GM12878 (cell line): Measurements from ENCODE around the gene KRT222. TPM values are rescaled to one million over a fixed set of nuclear protein-coding genes. Genes with fewer than 3 reads are reported as not detected.

Experiments used
- ATAC-seq: fragments of 200-7000 bp; cut with Tn5 transposase; 3 replicates; pipeline ENCODE4 v1.9.1; 2020; ENCODE audit warnings: mild to moderate bottlenecking, moderate library complexity
- BruUV-seq: library from RNA; stranded (reverse); fragments of 400-500 nt; replicated peaks from 2 replicates; lab custom pipeline; 2021; lab: Mats Ljungman, UMichigan
- CTCF ChIA-PET: fragments of 300-600 bp; sonication (Branson Sonifier 250); formaldehyde crosslinking; extraction: SDS; loops from one replicate; lab custom pipeline; 2021; ENCODE audit warnings: inconsistent platforms; lab: Yijun Ruan, JAX
- POLR2A ChIA-PET: fragments of 350-600 bp; formaldehyde crosslinking; extraction: SDS; loops from one replicate; lab custom pipeline; 2021; ENCODE audit warnings: inconsistent platforms; lab: Charles Lee
- RAD21 ChIA-PET: fragments of 300-600 bp; sonication (Branson Sonifier 250); formaldehyde crosslinking; loops from one replicate; lab custom pipeline; 2023; ENCODE audit warnings: antibody characterized with exemption; ENCODE audit not compliant: unreplicated experiment; lab: Charles Lee
- SMC1A ChIA-PET: fragments of 300-600 bp; sonication (Branson Sonifier 250); formaldehyde crosslinking; loops from one replicate; lab custom pipeline; 2023; ENCODE audit not compliant: unreplicated experiment, uncharacterized antibody; lab: Charles Lee
- DNase-seq: peaks from one replicate; pipeline ENCODE4 v3.0.0-alpha.2; 2011; ENCODE audit warnings: low read depth, low spot score
- FAIRE-seq: peaks from 3 replicates; lab custom pipeline; 2011; peaks lifted over from hg19 to GRCh38; lab: Jason Lieb, UNC
- H2AFZ ChIP-seq: 2 replicates; pipeline ENCODE4 v1.6.0; 2011; ENCODE audit warnings: low read depth, low read length, control low read depth; ENCODE audit not compliant: control insufficient read depth
- H3K27ac ChIP-seq: 2 replicates; pipeline ENCODE4 v1.5.1; 2011; ENCODE audit warnings: control low read depth; ENCODE audit not compliant: control insufficient read depth, insufficient read depth
- H3K27me3 ChIP-seq, 2 experiments: replicated peaks in 1 of 2; 2 replicates each; pipeline versions ENCODE4 v1.6.0 to v1.6.1; 2011; ENCODE audit warnings: low read length in 1 of 2; ENCODE audit not compliant: control insufficient read depth in 2 of 2, insufficient read depth in 2 of 2
- H3K36me3 ChIP-seq, 2 experiments: 2 replicates each; pipeline ENCODE4 v1.5.1; 2011; ENCODE audit warnings: low read length in 1 of 2; ENCODE audit not compliant: control insufficient read depth in 2 of 2, insufficient read depth in 2 of 2
- H3K4me1 ChIP-seq: 2 replicates; pipeline ENCODE4 v1.6.1; 2011; ENCODE audit warnings: mild to moderate bottlenecking, low read length, moderate library complexity, mixed read lengths; ENCODE audit not compliant: control insufficient read depth, insufficient read depth
- H3K4me2 ChIP-seq: 2 replicates; pipeline ENCODE4 v1.6.0; 2011; ENCODE audit warnings: control low read depth; ENCODE audit not compliant: control insufficient read depth, insufficient read depth
- H3K4me3 ChIP-seq: fragments of 200-600 bp; sonication (generic); 2 replicates; pipeline ENCODE4 v1.5.1; 2016
- H3K79me2 ChIP-seq: 2 replicates; pipeline ENCODE4 v1.6.0; 2011; ENCODE audit warnings: low read length; ENCODE audit not compliant: control insufficient read depth, insufficient read depth
- H3K9ac ChIP-seq: 2 replicates; pipeline ENCODE4 v1.8.0; 2011; ENCODE audit warnings: low read length, control low read depth, mixed read lengths; ENCODE audit not compliant: control insufficient read depth, insufficient read depth
- H3K9me3 ChIP-seq: replicated peaks from 3 replicates; pipeline ENCODE4 v1.5.1; 2011; ENCODE audit warnings: mild to moderate bottlenecking, low read length; ENCODE audit not compliant: control insufficient read depth, insufficient read depth
- H4K20me1 ChIP-seq: 2 replicates; pipeline ENCODE4 v1.6.0; 2011; ENCODE audit not compliant: control insufficient read depth, insufficient read depth
- CHD4 ChIP-seq: fragments of 200-600 bp; sonication (generic); IDR thresholded peaks from 2 replicates; pipeline ENCODE4 v1.6.1; 2016; ENCODE audit warnings: mild to moderate bottlenecking
- HDAC6 ChIP-seq: fragments of 200-600 bp; sonication (generic); IDR thresholded peaks from one replicate; pipeline ENCODE4 v1.8.0; 2017; ENCODE audit warnings: antibody characterized with exemption; ENCODE audit not compliant: unreplicated experiment
- IRF3 ChIP-seq: fragments of 450-650 bp; IDR thresholded peaks from 2 replicates; pipeline ENCODE4 v1.6.1; 2014; ENCODE audit warnings: mild to moderate bottlenecking
- MYC ChIP-seq: IDR thresholded peaks from 2 replicates; pipeline ENCODE4 v1.6.1; 2011; ENCODE audit warnings: mild to moderate bottlenecking, low read length, moderate library complexity, inconsistent platforms; ENCODE audit not compliant: insufficient read depth, insufficient replicate concordance, insufficient read length, severe bottlenecking
- NFIC ChIP-seq: IDR thresholded peaks from 2 replicates; pipeline ENCODE4 v1.6.1; 2012; ENCODE audit warnings: low read depth, mild to moderate bottlenecking, inconsistent platforms, low read length, moderate library complexity
- ZSCAN29 ChIP-seq: fragments of 450-650 bp; IDR thresholded peaks from 2 replicates; pipeline ENCODE4 v1.6.1; 2017; ENCODE audit warnings: mild to moderate bottlenecking, moderate library complexity
- WGBS: methylation state at CpG from one replicate; pipeline ENCODE4 v1.1.6; 2016; ENCODE audit warnings: low lambda C conversion rate; ENCODE audit not compliant: insufficient replicate concordance, insufficient coverage; ENCODE audit errors: missing lambda C conversion rate; 5-methylcytosine and 5-hydroxymethylcytosine counted together
- in situ Hi-C: fragments of 300-500 bp; cut with MboI; formaldehyde crosslinking; loops from 9 replicates; pipeline ENCODE4 v1.14.3; 2018; ENCODE audit warnings: mixed read lengths
- intact Hi-C: fragments of 100-400 bp; cut with micrococcal nuclease; formaldehyde crosslinking; loops from one replicate; pipeline ENCODE4 v1.14.2; 2022; ENCODE audit not compliant: unreplicated experiment
- polyA plus RNA-seq, 11 experiments: library from polyadenylated mRNA; depleted of rRNA in 4 of 11; unstranded in 6 of 11; stranded (reverse) in 5 of 11; fragments of >200 nt; fragmentation: Nextera tagmentation in 4 of 11; fragmentation: Illumina TruSeq in 1 of 11; extraction: Ambion mirVana in 4 of 11; extraction: Trizol in 1 of 11; gene quantifications; 1 replicate in 1 of 11; 2 replicates in 10 of 11; pipeline versions ENCODE4 v1.2.1 to v1.2.3, GENCODE V29; 2011 to 2016; ENCODE audit warnings: inconsistent platforms in 2 of 11, missing spikeins in 2 of 11, low read depth in 1 of 11
- total RNA-seq, 4 experiments: library from RNA; depleted of rRNA in 3 of 4; stranded (reverse); fragments of >200 nt in 3 of 4; fragmentation: Illumina TruSeq in 1 of 4; extraction: Trizol in 1 of 4; gene quantifications; 2 replicates each; pipeline versions ENCODE4 v1.2.1 to v1.2.3, GENCODE V29; 2013 to 2021
- TF ChIP-seq, protein P1 (sequence below): IDR thresholded peaks from 2 replicates; pipeline ENCODE4 v1.6.1; 2011; ENCODE audit warnings: borderline replicate concordance, low read depth, mild to moderate bottlenecking, moderate library complexity, low read length; ENCODE audit not compliant: insufficient read depth, poor library complexity, severe bottlenecking

The KRT222 gene
- total and polyA plus RNA-seq, 10 of the 15 experiments (the other 5 are each of a cell fraction or from before 2014, with no cell fraction given) = 0.21 to 6.4 (median 0.54) TPM; not detected in 1

DNA sequence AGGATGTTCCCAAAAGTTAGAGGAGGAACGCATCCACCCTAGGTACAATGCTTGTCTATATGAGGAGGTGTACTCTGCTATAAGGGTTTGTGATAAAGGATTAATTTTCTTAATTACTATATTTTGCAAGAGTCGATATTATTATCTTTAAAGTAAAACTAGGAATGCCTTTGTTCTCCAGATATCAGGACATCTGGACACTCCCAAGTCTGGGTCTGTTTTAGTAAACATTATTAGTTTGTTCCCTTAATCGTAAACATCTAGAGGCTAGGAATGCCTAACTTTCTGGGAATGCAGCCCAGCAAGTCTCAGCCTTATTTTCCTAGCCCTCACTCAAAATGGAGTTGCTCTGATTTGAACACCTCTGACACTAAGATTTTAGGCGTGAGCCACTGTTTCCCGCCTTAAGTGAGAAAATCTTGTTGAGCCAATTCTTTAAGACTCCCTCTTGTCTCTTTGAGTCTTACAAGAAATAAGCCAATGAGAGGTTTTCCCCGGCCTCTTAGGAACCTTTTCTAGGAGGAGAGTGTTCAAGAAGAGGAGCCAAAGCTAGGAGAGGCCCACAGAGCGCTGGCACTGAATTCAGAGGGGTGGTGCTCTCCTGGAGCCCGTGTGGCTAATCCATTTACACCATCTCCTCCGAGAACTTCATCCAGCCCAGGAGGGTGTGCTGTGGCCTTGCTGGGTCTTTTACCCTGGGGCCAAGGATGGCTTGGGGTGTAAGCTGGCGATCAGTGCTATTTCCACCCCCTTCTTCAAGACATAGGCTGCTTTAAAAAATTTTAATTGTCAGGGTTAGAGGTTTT, 58.2 kb downstream of the KRT222 start (continued):
- TF ChIP-seq NFIC (no peak), IRF3 (no peak), CHD4 (no peak)

DNA sequence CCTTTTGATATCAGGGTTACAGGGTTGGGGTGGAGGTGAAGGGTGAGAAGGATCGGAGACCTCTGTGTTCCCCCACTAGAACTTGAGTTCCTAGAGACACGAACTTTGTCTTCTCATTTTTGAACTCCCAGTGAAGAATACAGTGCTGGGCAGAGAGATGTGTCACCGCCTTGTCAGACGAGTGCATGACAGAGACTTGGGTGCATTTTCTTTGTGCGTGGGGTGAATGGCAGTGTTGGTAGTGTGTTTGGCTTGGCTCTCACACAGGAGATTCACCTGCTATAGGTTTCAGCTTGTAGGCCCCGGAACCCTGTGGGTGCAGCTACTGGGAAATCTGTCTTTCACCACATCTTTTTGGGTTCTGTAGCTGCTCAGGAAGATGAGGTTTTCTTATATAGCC, 59.7 kb downstream of the KRT222 start:
- Histone ChIP-seq H2AFZ (no peak overlapping the region), H3K27me3 (no peaks in the 10 kb centered on the region), H3K27ac (no peak overlapping the region), H3K4me1 (peaks cover 32% of the 10 kb centered on the region), H3K9ac (no peak overlapping the region), H3K79me2 (no peaks in the 10 kb centered on the region), H3K4me3 (no peak overlapping the region), H3K9me3 (peaks cover 3% of the 10 kb centered on the region; the same call in 2 of the 3 replicates), H3K36me3 (no peaks in the 10 kb centered on the region), H4K20me1 (no peaks in the 10 kb centered on the region), H3K4me2 (no peak overlapping the region)
- no peak for DNase-seq
- no peak for ATAC-seq
- no peak for FAIRE-seq
- CTCF ChIA-PET = interaction anchor here (1.1 to 5.4 kb wide), 5 partner anchors 10 to 50 kb away, joined by 3 to 108 read pairs (median 13); no protein-coding TSS in a partner anchor
- intact Hi-C loops (no loop called here), in situ Hi-C loops (no loop called here)
- 77% methylated on average over 6 of the region's 6 CpGs for WGBS
- POLR2A ChIA-PET = interaction anchor here (1.1 to 4.8 kb wide), 6 partner anchors 9 to 1074 kb away, joined by 3 to 117 read pairs (median 6); no protein-coding TSS in a partner anchor
- BruUV-seq = no TSS peak
- TF ChIP-seq ZSCAN29 (no peak), MYC (no peak), HDAC6 (no peak)
- TF ChIP-seq, protein P1, sequence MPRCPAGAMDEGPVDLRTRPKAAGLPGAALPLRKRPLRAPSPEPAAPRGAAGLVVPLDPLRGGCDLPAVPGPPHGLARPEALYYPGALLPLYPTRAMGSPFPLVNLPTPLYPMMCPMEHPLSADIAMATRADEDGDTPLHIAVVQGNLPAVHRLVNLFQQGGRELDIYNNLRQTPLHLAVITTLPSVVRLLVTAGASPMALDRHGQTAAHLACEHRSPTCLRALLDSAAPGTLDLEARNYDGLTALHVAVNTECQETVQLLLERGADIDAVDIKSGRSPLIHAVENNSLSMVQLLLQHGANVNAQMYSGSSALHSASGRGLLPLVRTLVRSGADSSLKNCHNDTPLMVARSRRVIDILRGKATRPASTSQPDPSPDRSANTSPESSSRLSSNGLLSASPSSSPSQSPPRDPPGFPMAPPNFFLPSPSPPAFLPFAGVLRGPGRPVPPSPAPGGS = no peak
- SMC1A ChIA-PET = interaction anchor here (1.5 to 6.0 kb wide), 4 partner anchors 8 to 42 kb away, joined by 4 to 139 read pairs (median 7); partner anchors contain the start of gene SMARCE1
- RAD21 ChIA-PET = interaction anchor here (1.1 to 5.0 kb wide), 5 partner anchors 8 to 72 kb away, joined by 3 to 229 read pairs (median 37); partner anchors contain the start of gene CCR7

Other genes with a start within 250 kb of the KRT222 start
Only the 7 nearest of the 13 such genes appear.
- gene CCR7, start 99.7 kb downstream of the KRT222 start, total RNA-seq (2014; rRNA removed) = 235 and 242 TPM in 2 replicates
- 131 and 136 TPM in 2 replicates for gene CCR7, start 99.7 kb downstream of the KRT222 start, total RNA-seq (2014; rRNA removed; fragmentation: Illumina TruSeq; extraction: Trizol)
- 192 and 209 TPM in 2 replicates for gene CCR7, start 99.7 kb downstream of the KRT222 start, total RNA-seq (2021)
- 696 and 1,171 TPM in 2 replicates for gene CCR7, start 99.7 kb downstream of the KRT222 start, polyA plus RNA-seq (2011; rRNA removed)
- gene CCR7, start 99.7 kb downstream of the KRT222 start, polyA plus RNA-seq (2014; fragmentation: Illumina TruSeq; extraction: Trizol) = 171 and 245 TPM in 2 replicates
- gene CCR7, start 99.7 kb downstream of the KRT222 start, polyA plus RNA-seq (2014; fragmentation: Nextera tagmentation; extraction: Ambion mirVana) = 100 to 1,000 TPM; 235 to 294 TPM
- gene CCR7, start 99.7 kb downstream of the KRT222 start, polyA plus RNA-seq (2014; rRNA removed) = 258 and 274 TPM in 2 replicates
- 100 to 1,000 TPM; 571 to 606 TPM for gene CCR7, start 99.7 kb downstream of the KRT222 start, polyA plus RNA-seq (2016; fragmentation: Nextera tagmentation; extraction: Ambion mirVana)
- 91.5 and 109 TPM in 2 replicates for gene SMARCE1, start 17.4 kb downstream of the KRT222 start, total RNA-seq (2014; rRNA removed)
- 137 and 141 TPM in 2 replicates for gene SMARCE1, start 17.4 kb downstream of the KRT222 start, total RNA-seq (2014; rRNA removed; fragmentation: Illumina TruSeq; extraction: Trizol)
- gene SMARCE1, start 17.4 kb downstream of the KRT222 start, total RNA-seq (2021) = 114 and 123 TPM in 2 replicates
- 87.9 and 109 TPM in 2 replicates for gene SMARCE1, start 17.4 kb downstream of the KRT222 start, polyA plus RNA-seq (2011; rRNA removed)
- gene SMARCE1, start 17.4 kb downstream of the KRT222 start, polyA plus RNA-seq (2014; fragmentation: Illumina TruSeq; extraction: Trizol) = 171 and 201 TPM in 2 replicates
- 100 to 1,000 TPM; 124 to 145 TPM for gene SMARCE1, start 17.4 kb downstream of the KRT222 start, polyA plus RNA-seq (2014; fragmentation: Nextera tagmentation; extraction: Ambion mirVana)
- gene SMARCE1, start 17.4 kb downstream of the KRT222 start, polyA plus RNA-seq (2014; rRNA removed) = 92.9 and 95.7 TPM in 2 replicates
- 100 to 1,000 TPM; 184 to 191 TPM for gene SMARCE1, start 17.4 kb downstream of the KRT222 start, polyA plus RNA-seq (2016; fragmentation: Nextera tagmentation; extraction: Ambion mirVana)
- gene KRT24, start 38.6 kb upstream of the KRT222 start, total RNA-seq (2014; rRNA removed) = not detected in 2 replicates
- gene KRT24, start 38.6 kb upstream of the KRT222 start, total RNA-seq (2014; rRNA removed; fragmentation: Illumina TruSeq; extraction: Trizol) = not detected in 2 replicates
- gene KRT24, start 38.6 kb upstream of the KRT222 start, total RNA-seq (2021) = not detected in 2 replicates
- not detected in 2 replicates for gene KRT24, start 38.6 kb upstream of the KRT222 start, polyA plus RNA-seq (2011; rRNA removed)
- not detected in 2 replicates for gene KRT24, start 38.6 kb upstream of the KRT222 start, polyA plus RNA-seq (2014; fragmentation: Illumina TruSeq; extraction: Trizol)
- gene KRT24, start 38.6 kb upstream of the KRT222 start, polyA plus RNA-seq (2014; fragmentation: Nextera tagmentation; extraction: Ambion mirVana) = not detected
- gene KRT24, start 38.6 kb upstream of the KRT222 start, polyA plus RNA-seq (2014; rRNA removed) = not detected in 2 replicates
- gene KRT24, start 38.6 kb upstream of the KRT222 start, polyA plus RNA-seq (2016; fragmentation: Nextera tagmentation; extraction: Ambion mirVana) = not detected
- gene KRT25, start 90.2 kb upstream of the KRT222 start, total RNA-seq (2014; rRNA removed) = not detected in 2 replicates
- gene KRT25, start 90.2 kb upstream of the KRT222 start, total RNA-seq (2014; rRNA removed; fragmentation: Illumina TruSeq; extraction: Trizol) = not detected in 2 replicates
- not detected in 2 replicates for gene KRT25, start 90.2 kb upstream of the KRT222 start, total RNA-seq (2021)
- gene KRT25, start 90.2 kb upstream of the KRT222 start, polyA plus RNA-seq (2011; rRNA removed) = not detected in 2 replicates
- gene KRT25, start 90.2 kb upstream of the KRT222 start, polyA plus RNA-seq (2014; fragmentation: Illumina TruSeq; extraction: Trizol) = not detected in 2 replicates
- gene KRT25, start 90.2 kb upstream of the KRT222 start, polyA plus RNA-seq (2014; fragmentation: Nextera tagmentation; extraction: Ambion mirVana) = not detected
- not detected in 2 replicates for gene KRT25, start 90.2 kb upstream of the KRT222 start, polyA plus RNA-seq (2014; rRNA removed)
- not detected for gene KRT25, start 90.2 kb upstream of the KRT222 start, polyA plus RNA-seq (2016; fragmentation: Nextera tagmentation; extraction: Ambion mirVana)
- not detected in 2 replicates for gene KRT26, start 107.0 kb upstream of the KRT222 start, total RNA-seq (2014; rRNA removed)
- gene KRT26, start 107.0 kb upstream of the KRT222 start, total RNA-seq (2014; rRNA removed; fragmentation: Illumina TruSeq; extraction: Trizol) = not detected in 2 replicates
- gene KRT26, start 107.0 kb upstream of the KRT222 start, total RNA-seq (2021) = not detected in 2 replicates
- gene KRT26, start 107.0 kb upstream of the KRT222 start, polyA plus RNA-seq (2011; rRNA removed) = not detected in 2 replicates
- gene KRT26, start 107.0 kb upstream of the KRT222 start, polyA plus RNA-seq (2014; fragmentation: Illumina TruSeq; extraction: Trizol) = not detected in 2 replicates
- not detected for gene KRT26, start 107.0 kb upstream of the KRT222 start, polyA plus RNA-seq (2014; fragmentation: Nextera tagmentation; extraction: Ambion mirVana)
- not detected in 2 replicates for gene KRT26, start 107.0 kb upstream of the KRT222 start, polyA plus RNA-seq (2014; rRNA removed)
- gene KRT26, start 107.0 kb upstream of the KRT222 start, polyA plus RNA-seq (2016; fragmentation: Nextera tagmentation; extraction: Ambion mirVana) = not detected
- not detected in 2 replicates for gene KRT27, start 117.4 kb upstream of the KRT222 start, total RNA-seq (2014; rRNA removed)
- not detected in 2 replicates for gene KRT27, start 117.4 kb upstream of the KRT222 start, total RNA-seq (2014; rRNA removed; fragmentation: Illumina TruSeq; extraction: Trizol)
- gene KRT27, start 117.4 kb upstream of the KRT222 start, total RNA-seq (2021) = not detected in 2 replicates
- gene KRT27, start 117.4 kb upstream of the KRT222 start, polyA plus RNA-seq (2011; rRNA removed) = 0.20 TPM in 1 of 2 replicates, not detected in the other
- gene KRT27, start 117.4 kb upstream of the KRT222 start, polyA plus RNA-seq (2014; fragmentation: Illumina TruSeq; extraction: Trizol) = not detected in 2 replicates
- gene KRT27, start 117.4 kb upstream of the KRT222 start, polyA plus RNA-seq (2014; fragmentation: Nextera tagmentation; extraction: Ambion mirVana) = not detected
- not detected in 2 replicates for gene KRT27, start 117.4 kb upstream of the KRT222 start, polyA plus RNA-seq (2014; rRNA removed)
- not detected for gene KRT27, start 117.4 kb upstream of the KRT222 start, polyA plus RNA-seq (2016; fragmentation: Nextera tagmentation; extraction: Ambion mirVana)
- gene KRT28, start 134.8 kb upstream of the KRT222 start, total RNA-seq (2014; rRNA removed) = not detected in 2 replicates
- not detected in 2 replicates for gene KRT28, start 134.8 kb upstream of the KRT222 start, total RNA-seq (2014; rRNA removed; fragmentation: Illumina TruSeq; extraction: Trizol)
- not detected in 2 replicates for gene KRT28, start 134.8 kb upstream of the KRT222 start, total RNA-seq (2021)
- gene KRT28, start 134.8 kb upstream of the KRT222 start, polyA plus RNA-seq (2011; rRNA removed) = not detected in 2 replicates
- gene KRT28, start 134.8 kb upstream of the KRT222 start, polyA plus RNA-seq (2014; fragmentation: Illumina TruSeq; extraction: Trizol) = not detected in 2 replicates
- gene KRT28, start 134.8 kb upstream of the KRT222 start, polyA plus RNA-seq (2014; fragmentation: Nextera tagmentation; extraction: Ambion mirVana) = not detected
- gene KRT28, start 134.8 kb upstream of the KRT222 start, polyA plus RNA-seq (2014; rRNA removed) = not detected in 2 replicates
- not detected for gene KRT28, start 134.8 kb upstream of the KRT222 start, polyA plus RNA-seq (2016; fragmentation: Nextera tagmentation; extraction: Ambion mirVana)